ENCODE results near the gene BIN1.

BIN1 gene

GRCh38 chr2:127015106-127015910, 91.6 kb downstream of the BIN1 start:
- DNase-seq, result no peak

GRCh38 chr2:127014630-127015029, 92.3 kb downstream of the BIN1 start:
- DNase-seq, result no peak

GRCh38 chr2:127014224-127014623, 92.7 kb downstream of the BIN1 start:
- DNase-seq, result no peak

- no peak for DNase-seq
Measured at GRCh38 chr2:127012868-127013267, 94.1 kb downstream of the BIN1 start.

GRCh38 chr2:127012215-127012614, 94.7 kb downstream of the BIN1 start:
- DNase-seq, result no peak

- no peak for DNase-seq
Measured at GRCh38 chr2:127011796-127012195, 95.2 kb downstream of the BIN1 start.

- DNase-seq, result no peak
Measured at GRCh38 chr2:127011231-127011661, 95.7 kb downstream of the BIN1 start.

- DNase-seq, result no peak
Measured at GRCh38 chr2:127008265-127009015, 98.5 kb downstream of the BIN1 start.

- no peak for DNase-seq
Measured at GRCh38 chr2:127007652-127008051, 99.3 kb downstream of the BIN1 start.

GRCh38 chr2:127006962-127007361, 100.0 kb downstream of the BIN1 start:
- no peak for DNase-seq

- no peak for DNase-seq
Measured at GRCh38 chr2:127004893-127005600, 101.9 kb downstream of the BIN1 start.

- no peak for DNase-seq
Measured at GRCh38 chr2:127003070-127003800, 103.7 kb downstream of the BIN1 start.

- no peak for DNase-seq
Measured at GRCh38 chr2:127001751-127002150, 105.2 kb downstream of the BIN1 start.

- no peak for DNase-seq
Measured at GRCh38 chr2:127000937-127001336, 106.0 kb downstream of the BIN1 start.

- no peak for DNase-seq
Measured at GRCh38 chr2:127000194-127000593, 106.8 kb downstream of the BIN1 start.

- DNase-seq, result no peak
Measured at GRCh38 chr2:126999106-126999756, 107.7 kb downstream of the BIN1 start.

- DNase-seq, result no peak
Measured at GRCh38 chr2:126998486-126998885, 108.5 kb downstream of the BIN1 start.

All from stimulated activated naive CD4-positive, alpha-beta T cell treated with Interleukin-2 at 50 U/mL for 16 hours (primary cell).